CD1c-positive myeloid dendritic cell (primary cell): ENCODE measurements around the gene OPALIN.

Experiments
- DNase-seq: peaks from one replicate; pipeline ENCODE4 v3.0.0-alpha.2; 2016; ENCODE audit errors: extremely low spot score

OPALIN gene

DNA sequence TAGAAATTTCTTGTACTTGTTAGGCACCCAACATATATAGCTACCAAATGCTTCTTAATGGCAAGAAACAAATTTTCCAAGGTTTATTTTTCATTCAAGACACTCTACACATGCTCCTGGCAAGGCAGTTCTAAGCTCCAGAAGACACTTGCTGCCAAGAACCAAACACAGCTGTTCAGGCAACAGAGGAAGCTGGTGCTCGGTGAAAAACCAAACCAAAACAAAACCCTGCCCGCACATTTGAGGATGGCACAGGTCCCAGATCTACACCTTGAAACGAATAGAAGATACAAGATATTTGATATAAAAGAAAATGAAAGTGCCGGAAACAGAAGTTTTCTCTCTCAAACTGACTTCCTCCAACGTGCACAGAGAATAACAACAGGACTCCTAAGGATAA is 59.4 kb downstream of the OPALIN start:
- no peak for DNase-seq

DNA sequence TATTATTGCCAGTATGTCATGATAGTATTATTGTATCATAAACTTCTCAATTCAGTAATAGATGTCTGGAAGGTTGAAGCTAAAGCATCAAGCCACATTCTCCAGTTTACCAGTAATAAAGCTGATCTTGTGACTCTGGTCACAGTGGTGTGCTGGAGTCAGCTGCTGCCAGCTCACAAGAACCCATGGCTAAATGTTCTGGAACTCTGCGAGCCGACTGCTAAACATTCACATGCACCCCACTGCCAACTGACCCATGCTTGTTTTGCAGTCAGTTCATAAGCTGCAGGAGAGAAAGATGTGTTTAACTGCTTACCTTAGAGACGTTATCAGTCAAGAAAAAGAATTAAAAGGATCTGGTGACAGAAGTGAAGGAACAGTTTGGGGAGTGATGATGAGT is 60.4 kb downstream of the OPALIN start:
- DNase-seq = no peak

DNA sequence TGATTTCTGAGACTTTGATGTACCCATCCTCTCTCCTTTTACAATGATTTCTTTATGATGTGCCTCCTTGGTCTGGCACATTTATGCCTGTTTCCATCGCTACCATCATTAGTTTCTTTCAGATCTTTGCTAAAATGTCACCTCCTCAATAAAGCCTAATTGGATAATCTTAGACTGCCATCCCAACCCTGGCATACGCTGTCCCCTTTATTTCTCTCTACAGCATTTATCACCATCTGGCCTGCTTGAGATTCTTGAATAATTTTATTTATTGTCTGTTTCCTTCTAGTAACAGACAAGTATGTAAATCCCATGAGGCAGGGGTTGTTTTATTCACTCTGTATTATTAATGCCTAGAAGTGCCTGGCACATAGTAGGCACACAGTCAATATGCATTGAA is 61.3 kb downstream of the OPALIN start:
- DNase-seq = no peak

DNA sequence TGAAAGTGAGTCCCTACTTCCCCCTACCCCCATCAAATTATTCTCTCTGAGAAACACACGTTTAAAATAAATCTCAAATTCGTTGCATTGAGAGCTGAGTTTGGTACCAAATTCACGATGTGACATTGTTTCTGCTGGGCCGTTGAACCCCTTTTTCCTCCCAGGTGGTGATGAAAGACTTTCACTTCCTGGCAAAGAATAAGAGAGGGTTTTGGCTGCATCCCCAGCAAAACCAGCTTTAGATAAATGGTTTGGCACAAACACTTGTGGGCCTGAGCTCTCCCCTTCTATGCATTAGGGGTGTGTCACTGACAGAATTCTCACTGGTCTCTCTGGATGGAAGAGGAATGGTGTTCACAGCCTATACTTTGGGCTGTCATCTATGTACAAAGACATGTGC is 63.3 kb downstream of the OPALIN start:
- DNase-seq = no peak
